ENCODE data around the gene TMEM11.

Gene TMEM11

DNA sequence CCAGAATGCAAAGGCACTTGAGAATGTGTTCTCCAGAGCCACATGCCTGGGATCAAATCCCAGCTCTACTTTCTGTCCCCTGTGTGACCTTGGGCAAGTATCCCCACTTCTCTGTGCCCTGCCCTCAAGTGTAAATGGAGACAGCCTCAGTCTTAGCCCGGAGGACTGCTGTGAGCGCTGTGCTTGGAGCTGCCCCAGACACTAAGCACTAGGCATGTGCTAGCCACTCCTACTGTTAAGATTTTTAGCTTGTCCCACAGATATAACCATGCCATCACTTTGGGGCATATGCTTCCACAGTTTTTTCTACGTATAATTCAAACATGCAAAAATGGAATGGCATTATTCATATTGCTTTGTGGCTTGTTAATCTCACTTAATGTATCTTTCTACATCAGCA is 29.4 kb downstream of the TMEM11 start:
- DNase-seq (ENCODE audit: low spot score), result no peak

DNA sequence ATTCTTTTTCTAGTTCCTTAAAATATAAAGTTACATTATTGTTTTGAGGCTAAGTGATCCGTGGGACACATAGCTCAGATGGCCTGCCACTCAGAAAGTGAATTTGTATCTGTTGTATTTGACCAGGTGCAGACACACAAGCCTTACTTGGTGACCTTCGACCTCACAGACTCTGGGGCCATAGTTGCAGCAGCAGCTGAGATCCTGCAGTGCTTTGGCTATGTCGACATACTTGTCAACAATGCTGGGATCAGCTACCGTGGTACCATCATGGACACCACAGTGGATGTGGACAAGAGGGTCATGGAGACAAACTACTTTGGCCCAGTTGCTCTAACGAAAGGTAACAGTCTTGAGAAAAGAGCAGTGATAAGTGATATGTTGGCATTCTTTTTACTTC is 30.5 kb downstream of the TMEM11 start:
- no peak for DNase-seq (ENCODE audit: low spot score)

DNA sequence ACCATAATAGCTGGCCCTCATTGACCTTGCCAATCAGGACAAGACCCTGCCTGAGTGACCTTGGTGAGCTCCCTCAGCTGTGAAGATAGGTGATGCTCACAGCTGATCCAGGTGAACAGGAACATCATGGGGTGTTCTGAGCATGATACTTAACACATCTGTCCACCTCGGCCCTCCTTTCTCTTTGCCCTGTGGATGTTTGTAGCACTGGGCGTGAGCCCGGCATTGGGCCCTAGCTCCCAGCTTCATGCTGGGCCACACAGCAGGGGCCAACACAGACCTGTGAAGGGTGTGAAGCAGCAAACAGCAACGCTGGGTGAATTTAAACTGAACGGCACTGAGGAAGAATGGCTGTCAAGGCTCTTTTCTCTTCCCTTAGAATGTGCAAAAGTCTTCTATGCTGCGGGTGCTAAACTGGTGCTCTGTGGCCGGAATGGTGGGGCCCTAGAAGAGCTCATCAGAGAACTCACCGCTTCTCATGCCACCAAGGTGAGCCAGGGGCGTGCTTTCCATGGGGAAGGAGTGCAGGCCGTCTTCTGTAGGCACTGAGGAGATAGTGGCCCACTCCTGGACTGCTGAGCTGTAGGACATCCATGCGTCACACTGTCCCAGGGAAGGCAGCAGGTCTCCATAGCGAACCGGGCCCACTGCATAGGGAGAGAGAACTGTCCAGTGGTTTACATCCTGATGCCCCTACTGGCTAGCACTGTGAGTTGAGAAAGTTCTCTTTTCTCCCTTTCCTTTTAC is 35.9 kb downstream of the TMEM11 start:
- DNase-seq (ENCODE audit: low spot score), result no peak

DNA sequence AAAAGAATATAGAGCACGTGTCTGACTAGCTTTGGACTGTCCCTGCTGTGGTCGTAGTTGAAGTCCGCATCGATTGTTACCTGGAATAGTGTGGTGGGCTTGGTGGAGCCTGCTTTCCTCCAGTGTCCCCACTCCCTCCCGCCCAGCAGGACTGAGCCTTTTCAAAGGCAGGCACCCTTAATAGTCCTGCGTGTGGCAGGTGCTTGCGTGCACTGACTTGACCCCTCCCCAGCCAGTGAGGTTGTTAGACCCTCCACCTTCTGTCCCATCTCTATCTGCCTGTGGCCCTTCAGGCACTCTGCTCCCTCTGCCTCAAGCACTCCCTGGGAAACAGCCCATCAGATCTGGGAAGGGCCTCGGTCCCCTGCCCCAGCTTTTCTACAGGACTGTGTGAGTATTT is 36.6 kb downstream of the TMEM11 start:
- DNase-seq (ENCODE audit: low spot score), result no peak

DNA sequence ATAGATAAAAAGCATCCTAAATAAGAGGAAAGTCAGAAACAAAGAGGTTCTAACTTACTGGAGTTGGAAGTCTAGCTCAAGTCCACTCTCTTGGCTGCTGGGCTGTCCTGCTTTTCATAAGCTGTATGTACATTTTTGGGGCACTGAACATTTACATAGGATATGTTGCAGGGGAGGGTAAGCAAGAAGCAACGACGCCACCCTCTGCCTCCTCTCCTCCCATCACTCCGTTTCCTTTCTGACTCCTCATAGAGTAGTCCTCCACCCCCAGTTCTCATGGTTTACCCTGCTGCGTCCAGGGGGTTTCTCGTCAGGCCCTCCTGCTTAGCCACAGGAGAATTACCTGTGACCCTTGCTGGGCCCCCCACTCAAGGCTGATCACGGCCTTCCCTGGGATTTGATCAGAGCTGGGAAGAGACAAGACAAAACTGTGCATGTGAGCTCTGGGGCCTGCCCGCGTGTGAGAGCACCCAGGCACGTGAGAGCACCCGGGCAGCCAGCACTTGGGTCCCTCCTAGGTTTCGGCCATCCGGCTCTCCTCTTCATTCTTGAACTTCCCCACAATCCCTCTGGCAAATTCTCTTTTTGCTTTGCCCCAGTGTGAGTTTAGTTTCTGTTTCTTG is 37.1 kb downstream of the TMEM11 start:
- no peak for DNase-seq (ENCODE audit: low spot score)

DNA sequence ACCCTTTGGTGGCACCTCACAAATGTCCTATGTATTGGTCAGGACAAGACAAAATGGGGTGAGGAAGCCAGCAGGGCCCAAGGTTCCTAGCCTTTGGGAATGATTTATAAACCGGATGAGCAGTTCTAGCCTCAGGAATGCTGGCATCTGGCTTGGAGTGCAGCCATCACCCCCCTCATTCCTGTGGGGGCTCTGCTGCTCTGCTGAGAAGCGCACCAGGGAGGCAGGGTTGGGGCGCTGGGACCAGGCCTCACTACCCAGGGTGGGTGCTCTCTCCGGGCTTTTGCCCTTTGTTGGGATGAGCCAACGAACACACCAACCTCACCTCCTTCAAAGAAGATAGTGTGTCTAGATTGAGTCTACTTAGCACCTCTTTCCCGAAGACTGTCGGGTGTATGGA is 39.2 kb downstream of the TMEM11 start:
- no peak for DNase-seq (ENCODE audit: low spot score)

DNA sequence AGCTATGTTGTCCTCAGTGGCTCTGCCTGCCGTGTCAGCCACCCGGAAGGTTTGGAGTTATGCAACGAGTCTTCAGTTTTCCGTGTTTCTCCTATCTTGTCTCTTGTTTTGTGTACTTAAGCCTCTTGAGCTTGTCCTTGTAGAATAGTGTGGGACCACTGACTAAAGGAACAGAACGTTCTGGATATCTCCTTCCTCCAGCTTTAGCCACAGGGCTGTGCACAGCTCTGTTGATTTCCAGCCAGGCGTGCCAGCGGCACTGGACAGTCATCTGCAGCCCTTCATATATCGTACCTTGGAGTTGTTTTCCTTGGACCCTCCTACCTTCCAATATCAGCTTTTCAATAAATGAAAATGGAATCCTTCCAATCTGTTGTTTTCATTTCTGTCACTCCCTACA is 39.8 kb downstream of the TMEM11 start:
- no peak for DNase-seq (ENCODE audit: low spot score)

DNA sequence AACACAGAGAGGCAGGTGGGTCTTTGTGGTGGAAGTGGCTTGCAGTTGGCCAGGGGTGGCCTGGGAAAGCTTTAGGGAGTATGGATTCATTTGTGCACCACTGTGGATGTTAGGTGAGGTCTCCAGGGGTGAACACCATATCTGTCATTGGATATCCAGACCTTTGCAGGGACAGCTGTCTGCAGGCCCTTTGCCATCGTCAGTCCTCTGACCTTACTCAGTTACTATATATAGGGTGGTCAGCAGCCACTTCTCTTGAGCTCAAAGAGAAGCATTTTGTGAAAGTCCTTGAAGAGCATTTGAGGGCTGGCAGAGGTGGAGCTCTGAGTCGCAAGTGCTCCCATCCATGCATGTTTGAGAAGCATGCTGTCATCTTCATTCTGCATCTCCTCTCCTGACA is 40.4 kb downstream of the TMEM11 start:
- DNase-seq (ENCODE audit: low spot score), result no peak

DNA sequence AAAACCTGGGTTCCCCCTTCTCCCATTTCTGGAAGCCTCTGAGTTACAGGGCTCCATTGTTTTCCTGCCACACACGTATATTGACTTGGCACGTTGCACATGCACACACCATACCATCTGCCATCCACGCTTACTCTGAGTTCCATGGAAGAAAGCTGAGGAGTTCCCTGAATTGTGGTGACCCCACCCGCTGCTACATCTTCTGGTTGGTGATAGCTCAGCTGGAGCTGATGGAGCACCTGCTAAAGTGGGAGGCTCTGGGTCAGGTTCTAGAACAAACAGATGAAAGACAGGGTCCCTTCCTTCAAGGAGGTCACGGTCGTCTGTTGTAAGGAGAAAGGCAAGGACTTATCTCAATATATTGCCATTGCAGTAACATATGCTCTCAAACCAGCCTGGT is 41.1 kb downstream of the TMEM11 start:
- DNase-seq (ENCODE audit: low spot score), result no peak

DNA sequence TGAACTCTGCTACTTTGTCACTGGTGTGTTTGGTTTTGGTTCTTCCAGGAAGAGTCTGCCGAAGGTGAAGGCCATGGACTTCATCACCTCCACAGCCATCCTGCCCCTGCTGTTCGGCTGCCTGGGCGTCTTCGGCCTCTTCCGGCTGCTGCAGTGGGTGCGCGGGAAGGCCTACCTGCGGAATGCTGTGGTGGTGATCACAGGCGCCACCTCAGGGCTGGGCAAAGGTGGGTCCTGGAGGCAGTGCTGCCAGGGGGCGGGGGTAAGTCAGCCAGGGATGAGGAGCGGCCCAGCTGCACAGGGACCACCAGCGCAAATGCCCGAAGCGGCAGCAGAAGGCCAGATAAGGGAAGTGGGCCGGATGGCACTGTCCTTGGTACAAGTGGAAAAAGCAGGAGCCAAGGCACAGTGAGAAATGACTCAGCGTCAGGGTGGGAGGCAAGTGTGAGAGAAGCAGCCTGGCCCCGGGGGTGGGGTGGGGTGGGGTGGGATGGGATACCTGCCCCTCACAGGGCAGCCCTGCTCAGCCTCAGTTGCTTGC is 41.9 kb downstream of the TMEM11 start:
- no peak for DNase-seq (ENCODE audit: low spot score)

DNA sequence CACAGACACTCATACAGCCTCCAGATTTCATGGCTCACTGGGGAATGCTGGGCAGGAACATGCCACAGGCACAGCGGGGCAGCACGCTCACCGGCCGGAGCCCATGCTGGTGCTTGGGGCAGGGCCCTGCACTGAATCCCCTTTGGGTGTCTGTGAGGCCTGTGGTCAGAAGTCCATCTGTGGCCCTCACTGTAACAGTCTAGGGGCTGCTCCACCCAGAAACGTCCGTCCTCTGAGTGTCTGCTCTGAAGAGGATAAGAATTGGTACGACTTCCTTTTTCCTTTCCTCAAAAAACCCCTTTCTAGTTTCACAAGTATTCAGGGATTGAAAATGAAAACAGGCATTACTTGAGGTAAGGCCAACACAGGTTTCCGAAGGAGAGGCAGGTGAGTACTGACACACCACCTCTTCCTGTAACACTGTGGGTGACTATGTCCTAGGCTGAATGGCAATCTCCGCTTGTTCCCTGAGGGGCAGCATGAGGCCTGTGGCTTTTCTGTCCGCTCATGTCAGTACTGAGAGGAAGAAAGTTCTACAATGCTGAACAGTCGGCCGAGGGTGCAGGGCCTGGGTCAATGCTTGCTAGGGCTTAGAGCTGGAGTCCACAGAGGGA is 42.5 kb downstream of the TMEM11 start:
- no peak for DNase-seq (ENCODE audit: low spot score)

DNA sequence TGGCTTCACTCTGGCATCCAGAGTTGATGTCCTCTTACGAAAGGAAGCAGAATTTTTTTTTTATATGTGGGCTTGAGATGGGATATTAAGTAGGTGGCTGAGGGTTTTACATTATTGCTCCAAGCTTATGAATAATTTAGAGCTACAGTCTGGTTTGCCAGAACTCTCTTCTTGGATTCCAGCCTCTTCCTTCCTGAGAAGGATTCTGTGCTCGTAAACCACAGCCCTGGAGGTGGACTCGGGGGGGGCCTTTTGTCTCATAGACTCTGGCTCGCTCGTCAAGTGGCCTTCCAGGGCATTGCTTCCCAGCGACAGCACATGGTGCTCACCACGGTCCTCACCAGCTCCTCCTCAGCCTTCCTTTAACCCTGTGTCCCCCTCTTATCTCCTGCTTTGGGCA is 43.2 kb downstream of the TMEM11 start:
- DNase-seq (ENCODE audit: low spot score), result no peak

DNA sequence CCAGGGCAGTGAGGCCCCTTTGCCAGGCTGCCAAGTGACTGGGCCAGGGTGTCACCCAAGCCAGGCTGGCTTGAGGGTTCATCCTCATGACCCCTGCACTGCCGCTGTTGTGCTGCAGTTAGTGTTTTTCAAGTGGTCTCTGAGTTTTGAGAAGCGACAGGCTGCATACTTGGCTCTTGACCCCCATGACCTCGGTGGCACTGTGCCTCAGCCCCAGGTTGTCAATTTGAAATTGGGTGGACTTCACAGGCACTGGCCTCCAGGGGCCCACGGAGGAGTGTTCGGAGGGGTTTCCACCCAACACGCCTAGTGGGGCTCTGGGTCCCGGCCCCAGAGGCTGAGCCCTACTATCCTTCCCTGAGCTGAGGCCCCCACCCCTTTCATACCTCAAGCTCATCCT is 44.5 kb downstream of the TMEM11 start:
- no peak for DNase-seq (ENCODE audit: low spot score)

DNA sequence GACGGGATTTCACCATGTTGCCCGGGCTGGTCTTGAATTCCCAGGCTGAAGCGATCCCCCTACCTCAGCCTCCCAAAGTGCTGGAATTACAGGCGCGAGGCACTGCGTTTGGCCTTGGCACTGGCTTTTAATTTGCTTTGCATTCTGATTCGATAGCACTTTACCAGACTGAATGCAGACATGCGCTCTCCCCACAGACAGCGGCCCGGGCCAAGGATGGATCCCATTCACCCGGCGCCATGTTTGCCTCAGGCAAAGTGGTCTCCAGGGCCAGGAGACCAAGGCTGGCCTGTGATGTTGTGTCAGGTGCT is 45.5 kb downstream of the TMEM11 start:
- DNase-seq (ENCODE audit: low spot score), result no peak

DNA sequence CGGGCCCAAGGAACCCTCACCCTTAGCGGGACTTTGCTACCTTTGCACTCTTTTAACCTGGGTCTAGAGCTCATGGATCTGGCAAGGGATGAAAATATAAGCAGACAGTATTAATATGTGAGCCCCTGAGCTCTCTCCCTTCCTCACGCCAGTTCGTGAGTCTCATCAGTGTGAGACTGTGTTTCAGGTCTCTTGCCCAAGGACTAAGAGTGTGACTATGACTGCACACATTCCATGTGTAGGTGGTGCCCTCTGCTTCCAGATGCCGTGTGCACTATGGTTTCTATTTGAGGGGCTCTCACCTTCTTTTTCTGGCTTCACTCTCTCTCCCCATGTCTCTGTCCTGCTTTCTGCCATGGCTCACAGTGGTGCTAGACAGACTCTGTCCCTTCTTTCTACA is 46.7 kb downstream of the TMEM11 start:
- no peak for DNase-seq (ENCODE audit: low spot score)

DNA sequence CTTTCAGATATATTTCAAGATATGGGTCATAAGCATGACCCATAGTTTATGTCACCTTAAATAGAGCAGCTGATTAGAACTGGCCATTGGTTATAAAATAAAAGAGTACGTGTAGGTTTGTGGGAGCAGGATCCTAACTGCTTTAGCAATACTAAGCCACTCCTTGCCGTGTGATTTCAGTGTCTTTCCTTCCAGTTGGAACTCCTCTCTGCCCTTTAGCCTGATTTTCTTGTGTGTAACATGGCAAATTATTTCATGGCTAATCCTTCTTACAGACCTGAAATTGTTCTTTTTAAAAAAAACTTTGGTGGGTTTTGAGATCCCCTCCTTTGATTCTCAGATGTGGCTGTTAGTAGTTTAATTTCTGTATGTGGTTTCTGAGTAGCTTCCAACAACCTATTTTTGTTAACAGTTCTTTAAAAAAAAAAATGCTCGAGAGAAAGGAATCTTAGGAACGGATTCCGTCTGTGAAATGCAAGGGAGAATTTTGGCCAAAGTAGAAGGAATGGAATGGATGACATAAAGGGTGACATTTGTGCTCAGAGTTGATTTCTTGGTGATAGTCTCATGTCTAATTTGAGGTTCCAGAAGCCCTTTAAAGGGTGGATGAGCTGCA is 47.3 kb downstream of the TMEM11 start:
- no peak for DNase-seq (ENCODE audit: low spot score)

DNA sequence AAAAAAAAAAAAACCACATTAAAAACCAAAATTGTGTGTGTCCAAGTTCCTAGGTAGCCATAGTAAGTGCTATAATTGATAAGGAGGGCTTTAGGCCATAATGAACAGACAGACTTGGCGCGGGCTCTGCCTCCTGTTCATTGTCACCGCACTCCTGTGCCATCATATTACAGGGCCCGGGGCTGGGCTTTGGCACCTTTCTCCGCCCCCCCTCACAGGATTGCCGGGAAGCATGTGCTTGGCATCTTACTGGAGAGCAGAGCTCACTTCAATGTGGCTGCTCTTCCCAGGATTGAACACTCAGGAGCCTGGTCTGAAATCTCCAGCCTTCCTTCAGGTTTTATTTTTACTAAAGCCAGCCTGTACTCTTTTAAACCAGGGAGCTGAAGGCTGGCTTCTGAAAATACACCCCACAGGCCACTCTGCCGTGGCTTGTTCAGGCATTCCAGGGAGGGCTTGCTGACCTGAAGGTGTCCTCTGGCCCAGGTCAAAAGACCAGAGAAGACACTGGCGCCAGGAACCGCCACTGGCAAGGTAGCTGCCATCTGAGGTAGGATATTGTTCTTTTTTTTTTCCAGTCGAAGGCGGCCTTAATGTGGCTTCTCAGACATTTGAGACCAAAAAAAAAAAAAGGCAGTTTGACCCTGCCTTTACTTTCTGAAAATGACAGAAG is 47.9 kb downstream of the TMEM11 start:
- no peak for DNase-seq (ENCODE audit: low spot score)

DNA sequence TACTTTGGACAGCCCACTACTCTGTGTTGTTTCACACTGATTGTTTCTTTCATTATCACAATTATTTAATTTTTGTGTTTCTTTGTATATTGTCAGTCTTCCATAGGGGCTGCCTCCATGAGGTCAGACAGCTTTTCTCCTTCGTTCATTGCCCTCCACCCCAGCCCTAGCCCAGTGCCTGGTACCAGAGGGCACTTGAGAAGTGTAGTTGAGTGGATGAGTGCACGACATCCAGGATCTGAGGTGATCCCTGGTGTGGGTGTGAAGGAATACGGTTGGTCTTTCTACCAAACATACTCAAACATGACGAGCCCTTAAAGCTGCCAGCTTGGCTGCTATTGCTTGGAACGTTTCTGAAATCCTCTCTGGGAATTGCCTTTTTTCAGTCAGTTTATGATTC is 49.3 kb downstream of the TMEM11 start:
- DNase-seq (ENCODE audit: low spot score), result no peak

DNA sequence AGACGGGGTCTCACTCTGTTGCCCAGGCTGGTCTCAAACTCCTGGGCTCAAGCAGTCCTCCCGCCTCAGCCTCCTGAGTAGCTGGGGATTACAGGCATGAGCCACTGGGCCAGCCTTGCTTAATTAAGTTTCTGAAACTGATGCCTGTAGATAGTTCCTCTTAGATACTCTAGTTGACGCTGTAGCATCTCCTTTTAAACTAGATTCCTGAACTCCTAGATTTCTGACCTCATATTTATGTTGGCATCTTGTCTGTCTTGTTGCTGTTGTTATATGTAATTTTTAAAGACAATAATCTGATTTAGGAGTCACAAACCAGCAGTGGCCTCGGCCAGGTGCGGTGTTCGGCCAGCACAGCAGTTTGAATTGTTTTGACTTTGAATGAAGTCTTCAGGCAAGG is 49.7 kb downstream of the TMEM11 start:
- no peak for DNase-seq (ENCODE audit: low spot score)

DNA sequence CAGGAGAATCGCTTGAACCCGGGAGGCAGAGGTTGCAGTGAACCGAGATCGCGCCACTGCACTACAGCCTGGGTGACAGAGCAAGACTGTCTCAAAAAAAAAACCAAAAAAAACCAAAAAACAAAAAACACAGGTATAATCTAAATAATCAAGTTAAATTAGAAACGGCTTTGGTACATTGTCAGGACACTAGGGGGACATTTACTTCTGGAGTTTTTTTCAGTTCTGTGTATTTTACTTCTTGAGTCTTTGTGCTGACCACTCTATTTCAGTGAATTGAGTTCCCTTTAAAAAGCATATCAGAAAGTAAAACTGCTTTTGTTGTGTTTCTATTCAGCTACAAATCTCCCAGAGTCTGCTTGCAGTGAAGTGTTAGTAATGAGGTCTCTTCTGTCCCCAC is 50.9 kb downstream of the TMEM11 start:
- DNase-seq (ENCODE audit: low spot score), result no peak

DNA sequence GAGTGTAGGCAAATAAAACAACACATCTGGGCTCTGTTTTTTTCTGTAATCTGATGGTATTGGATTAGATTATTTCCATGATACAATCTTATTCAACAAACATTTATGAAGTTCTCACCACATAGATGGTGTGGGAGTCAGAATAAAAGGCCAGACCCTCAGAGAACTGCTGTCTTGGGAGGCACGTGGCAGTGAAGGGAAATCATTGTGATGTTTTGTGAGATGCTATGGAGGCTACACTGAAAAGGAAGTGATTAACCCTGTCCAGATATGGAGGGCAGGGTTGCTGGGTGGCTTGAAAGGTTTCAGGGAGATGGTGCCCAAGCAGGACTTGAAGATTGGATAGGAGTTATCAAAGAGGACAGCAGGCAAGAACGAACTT is 51.6 kb downstream of the TMEM11 start:
- no peak for DNase-seq (ENCODE audit: low spot score)

DNA sequence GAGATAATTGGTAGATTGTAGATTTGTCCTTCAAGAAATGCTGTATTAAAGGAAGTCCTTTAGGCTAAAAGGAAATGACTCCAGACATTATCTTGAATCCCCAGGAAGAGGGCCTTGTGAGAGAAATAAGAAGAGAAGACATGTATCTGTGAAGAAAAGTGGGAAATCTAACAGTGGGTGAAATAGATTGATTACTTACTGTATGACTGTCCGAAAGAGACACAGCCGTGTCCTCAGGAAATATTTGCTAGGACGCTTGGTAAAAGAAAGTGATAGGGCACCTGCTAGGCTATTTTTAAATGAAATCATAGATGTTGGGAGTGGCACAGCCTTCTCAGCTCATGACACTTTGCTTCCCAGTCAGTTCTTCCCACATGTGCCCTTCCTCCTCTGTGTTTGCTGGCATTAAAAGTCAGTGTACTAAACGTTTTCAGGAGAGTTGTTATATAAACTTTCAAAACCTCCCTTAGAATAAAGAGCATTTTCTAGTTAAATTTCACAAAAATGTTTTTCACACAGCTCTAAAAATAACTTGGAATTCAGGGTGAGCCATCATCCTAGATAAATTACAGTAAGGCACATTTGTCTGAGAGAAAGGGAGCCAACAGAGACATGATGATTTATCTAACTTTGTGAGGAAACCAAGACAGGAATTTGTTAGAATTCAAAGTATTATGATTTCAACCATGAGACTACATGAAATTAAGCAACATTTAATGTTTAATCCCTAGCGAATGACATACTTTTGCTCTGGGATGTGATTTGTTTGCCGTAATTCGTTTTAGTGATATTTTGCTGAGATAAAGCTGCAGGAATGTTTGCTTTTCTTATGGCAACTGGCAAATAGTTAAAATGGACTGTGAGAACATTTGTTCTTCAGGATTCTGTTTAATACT is 52.2 kb downstream of the TMEM11 start:
- DNase-seq (ENCODE audit: low spot score), result no peak

Data from globus pallidus (tissue), 1 donor.